ENCODE results near the gene N4BP2L1. TPM values are rescaled to one million over a fixed set of nuclear protein-coding genes. Genes with fewer than 3 reads are reported as not detected.
"Not testable (repeated sequence)": the region's sequence is repeated elsewhere in the genome, so short reads cannot be mapped to it uniquely, and the experiment has no call there.

N4BP2L1 gene
- total RNA-seq, 4 donors from 2014 or later: 2.2 to 23.6 (median 10.6) TPM

GRCh38 chr13:32370805-32371204, 57.1 kb downstream of the N4BP2L1 start:
- Histone ChIP-seq H3K9me3 (no peaks in the 10 kb centered on the region), H3K27me3 (no peaks in the 10 kb centered on the region), H3K4me1 (no peaks in the 10 kb centered on the region), H3K4me3 (no peak overlapping the region), H3K27ac (no peak overlapping the region), H3K36me3 (no peaks in the 10 kb centered on the region)
- intact Hi-C loops (cut with DNase I): no loop called here
- 87 to 94% methylated on average over 2 of the region's 2 CpGs for WGBS, 2 donors
- TF ChIP-seq POLR2A (IDR thresholded peaks at IDR 0.05): no peak
- no peak for TF ChIP-seq CTCF (IDR thresholded peaks at IDR 0.05)
- no peak for DNase-seq

GRCh38 chr13:32362574-32362973, 65.4 kb downstream of the N4BP2L1 start:
- intact Hi-C loops (cut with DNase I): no loop called here
- H3K27me3 ChIP-seq: no peaks in the 10 kb centered on the region
- TF ChIP-seq CTCF (IDR thresholded peaks at IDR 0.05): no peak
- no peak for TF ChIP-seq POLR2A (IDR thresholded peaks at IDR 0.05)
- H3K9me3 ChIP-seq: no peaks in the 10 kb centered on the region
- no peak overlapping the region for H3K27ac ChIP-seq
- H3K4me3 ChIP-seq: no peak overlapping the region
- no peaks in the 10 kb centered on the region for H3K36me3 ChIP-seq
- DNase-seq: no peak
- WGBS, 2 donors: 88 to 89% methylated on average over 2 of the region's 2 CpGs
- no peaks in the 10 kb centered on the region for H3K4me1 ChIP-seq

GRCh38 chr13:32355935-32356334, 72.0 kb downstream of the N4BP2L1 start:
- H3K27ac ChIP-seq; H3K4me3 ChIP-seq; intact Hi-C loops (cut with DNase I); H3K4me1 ChIP-seq; H3K27me3 ChIP-seq; H3K36me3 ChIP-seq; H3K9me3 ChIP-seq; DNase-seq: not testable (repeated sequence)
- WGBS, 2 donors: 92 to 94% methylated on average over 8 of the region's 8 CpGs

- Histone ChIP-seq H3K9me3 (no peaks in the 10 kb centered on the region), H3K27ac (no peak overlapping the region), H3K4me3 (no peak overlapping the region), H3K27me3 (no peaks in the 10 kb centered on the region), H3K4me1 (no peaks in the 10 kb centered on the region), H3K36me3 (no peaks in the 10 kb centered on the region)
- intact Hi-C loops (cut with DNase I): no loop called here
- TF ChIP-seq CTCF (IDR thresholded peaks at IDR 0.05): no peak
- no peak for TF ChIP-seq POLR2A (IDR thresholded peaks at IDR 0.05)
- no peak for DNase-seq
- 86 to 100% methylated on average over 1 of the region's 1 CpG for WGBS, 2 donors
These were observed 73.9 kb downstream of the N4BP2L1 start for GRCh38 chr13:32354040-32354439.

GRCh38 chr13:32350839-32351441, 77.0 kb downstream of the N4BP2L1 start:
- DNase-seq; H3K27me3 ChIP-seq; H3K36me3 ChIP-seq; H3K9me3 ChIP-seq; H3K4me1 ChIP-seq; intact Hi-C loops (cut with DNase I); H3K27ac ChIP-seq; H3K4me3 ChIP-seq: not testable (repeated sequence)
- 95% methylated on average over 11 to 15 of the region's 15 CpGs for WGBS, 2 donors

Small RNA genes lying within 50 kb of the gene (small RNA-seq; reads per million reads assigned to genes)
- 0 reads per million in 4 donors for gene RF00190

Other genes starting within 250 kb of the N4BP2L1 start
- gene ZAR1L, start 112.8 kb downstream of the N4BP2L1 start, total RNA-seq: not detected
- 1 to 10 TPM; 2.1 to 6.1 (median 4.1) TPM for gene BRCA2, start 112.6 kb downstream of the N4BP2L1 start, total RNA-seq
- gene N4BP2L2, start 110.7 kb upstream of the N4BP2L1 start, total RNA-seq: 100 to 1,000 TPM in 1 of 4 donors, 10 to 100 TPM in 3; 32.8 to 136 (median 50.3) TPM
- gene PDS5B, start 158.3 kb upstream of the N4BP2L1 start, total RNA-seq: 10 to 100 TPM in 3 of 4 donors, 1 to 10 TPM in 1; 8.9 to 23.5 (median 15.1) TPM